HG03354 (cell line): ENCODE measurements around the gene UTP25.
"Not testable (repeated sequence)": the region's sequence is repeated elsewhere in the genome, so short reads cannot be mapped to it uniquely, and the experiment has no call there.

Source experiments
- ATAC-seq: cut with Tn5 transposase; IDR thresholded peaks from one replicate; pipeline ENCODE4 v1.9.1; 2021; ENCODE audit warnings: mild to moderate bottlenecking; ENCODE audit not compliant: unreplicated experiment, poor library complexity, severe bottlenecking

Gene UTP25

GRCh38 chr1:209827384-209828262 lies at the start of gene UTP25:
TSS of gene UTP25 (plus strand) at chr1:209827972. CDS start at chr1:209828064, 92 bp downstream.
- ATAC-seq: peak; percentile 94

GRCh38 chr1:209778102-209778501 lies 49.7 kb upstream of the UTP25 start:
- ATAC-seq: no peak

GRCh38 chr1:209780268-209780667 lies 47.5 kb upstream of the UTP25 start:
- ATAC-seq: no peak

GRCh38 chr1:209783386-209783785 lies 44.4 kb upstream of the UTP25 start:
- ATAC-seq: no peak

- ATAC-seq: peak; percentile 100
These were observed 43.3 kb upstream of the UTP25 start, which contains the start of gene C1orf74 for GRCh38 chr1:209784265-209785169. TSS of gene C1orf74 (minus strand) at chr1:209784559. CDS start at chr1:209783634, 925 bp downstream.

- no peak for ATAC-seq
These were observed 42.2 kb upstream of the UTP25 start for GRCh38 chr1:209785592-209785991.

- ATAC-seq: no peak
These were observed 41.6 kb upstream of the UTP25 start for GRCh38 chr1:209786146-209786545.

GRCh38 chr1:209787551-209787950 lies 40.2 kb upstream of the UTP25 start:
- ATAC-seq: no peak

GRCh38 chr1:209789245-209789644 lies 38.5 kb upstream of the UTP25 start:
- ATAC-seq: no peak

GRCh38 chr1:209790286-209791193 lies 37.2 kb upstream of the UTP25 start:
- ATAC-seq: no peak

- no peak for ATAC-seq
These were observed 35.9 kb upstream of the UTP25 start for GRCh38 chr1:209791920-209792319.

- not testable (repeated sequence) for ATAC-seq
These were observed 34.1 kb upstream of the UTP25 start for GRCh38 chr1:209793711-209794110.

GRCh38 chr1:209797978-209798639 lies 29.7 kb upstream of the UTP25 start:
- ATAC-seq: no peak

- no peak for ATAC-seq
These were observed 26.6 kb upstream of the UTP25 start for GRCh38 chr1:209800984-209801834.

- ATAC-seq: no peak
These were observed 25.5 kb upstream of the UTP25 start for GRCh38 chr1:209802117-209802779.

GRCh38 chr1:209802780-209803152 lies 25.0 kb upstream of the UTP25 start:
- no peak for ATAC-seq

GRCh38 chr1:209803568-209803967 lies 24.2 kb upstream of the UTP25 start:
- no peak for ATAC-seq

GRCh38 chr1:209805341-209805781 lies 22.4 kb upstream of the UTP25 start:
- no peak for ATAC-seq
